SH-SY5Y (cell line): Measurements from ENCODE around the gene DBH.

Experiments used
- GATA2 ChIP-seq: IDR thresholded peaks from 2 replicates; pipeline ENCODE4 v1.6.1; 2011; ENCODE audit warnings: mild to moderate bottlenecking, low read depth, low read length
- GATA3 ChIP-seq: IDR thresholded peaks from 2 replicates; pipeline ENCODE4 v1.6.1; 2011; ENCODE audit warnings: low read depth, mild to moderate bottlenecking, low read length, moderate library complexity

GRCh38 chr9:133696071-133696472, 59.9 kb downstream of the DBH start:
- no peak for TF ChIP-seq GATA2
- TF ChIP-seq GATA3 = no peak
